GM13977 (cell line): ENCODE data around the gene GPR78.
"Not testable (repeated sequence)": the region's sequence is repeated elsewhere in the genome, so short reads cannot be mapped to it uniquely, and the experiment has no call there.

Source experiments
- DNase-seq: peaks from one replicate; pipeline ENCODE4 v3.0.0; 2012; ENCODE audit warnings: low spot score
- in situ Hi-C: fragments of 300-500 bp; cut with MboI; formaldehyde crosslinking; loops from one replicate; pipeline ENCODE4 v1.12.0; 2022; ENCODE audit warnings: low sequenced_read_pairs, low pct_unique_long_range_greater_than_20kb, mixed read lengths, inconsistent platforms; ENCODE audit not compliant: unreplicated experiment
- TF ChIP-seq, protein P1 (sequence below): IDR thresholded peaks from 2 replicates; pipeline ENCODE4 v1.5.1; 2012; ENCODE audit warnings: mild to moderate bottlenecking, control low read depth; ENCODE audit not compliant: insufficient read depth; ENCODE audit errors: extremely low read depth, missing control alignments

GPR78 gene

DNA sequence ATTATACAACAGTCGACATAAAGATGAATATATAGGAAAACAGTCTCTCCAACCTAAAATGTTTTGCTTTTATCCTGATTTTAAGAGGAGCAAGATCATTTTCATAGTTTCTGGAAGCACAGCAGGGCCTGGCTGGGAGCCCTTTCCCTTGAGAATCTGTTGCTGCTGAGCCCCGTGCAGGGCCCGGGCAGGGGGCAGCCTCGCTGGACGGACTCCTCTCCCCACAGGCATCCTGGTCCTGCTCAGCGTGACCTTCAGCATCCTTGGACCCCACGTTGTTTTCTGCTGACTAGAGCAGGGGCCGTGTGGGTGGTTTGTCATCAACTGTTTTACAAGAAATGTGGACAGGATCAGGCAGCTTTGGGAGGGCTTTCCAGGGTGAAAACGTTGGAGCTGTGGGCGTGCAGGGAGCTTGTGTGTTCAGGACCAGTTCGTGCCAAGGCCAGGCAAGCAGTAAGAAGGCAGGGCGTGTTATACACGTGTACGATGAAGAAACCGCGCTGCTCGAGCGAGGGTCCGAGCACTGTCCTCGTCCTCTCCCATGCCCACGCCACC is 37.4 kb downstream of the GPR78 start:
- DNase-seq: no peak
- in situ Hi-C loops: no loop called here
- TF ChIP-seq, protein P1, sequence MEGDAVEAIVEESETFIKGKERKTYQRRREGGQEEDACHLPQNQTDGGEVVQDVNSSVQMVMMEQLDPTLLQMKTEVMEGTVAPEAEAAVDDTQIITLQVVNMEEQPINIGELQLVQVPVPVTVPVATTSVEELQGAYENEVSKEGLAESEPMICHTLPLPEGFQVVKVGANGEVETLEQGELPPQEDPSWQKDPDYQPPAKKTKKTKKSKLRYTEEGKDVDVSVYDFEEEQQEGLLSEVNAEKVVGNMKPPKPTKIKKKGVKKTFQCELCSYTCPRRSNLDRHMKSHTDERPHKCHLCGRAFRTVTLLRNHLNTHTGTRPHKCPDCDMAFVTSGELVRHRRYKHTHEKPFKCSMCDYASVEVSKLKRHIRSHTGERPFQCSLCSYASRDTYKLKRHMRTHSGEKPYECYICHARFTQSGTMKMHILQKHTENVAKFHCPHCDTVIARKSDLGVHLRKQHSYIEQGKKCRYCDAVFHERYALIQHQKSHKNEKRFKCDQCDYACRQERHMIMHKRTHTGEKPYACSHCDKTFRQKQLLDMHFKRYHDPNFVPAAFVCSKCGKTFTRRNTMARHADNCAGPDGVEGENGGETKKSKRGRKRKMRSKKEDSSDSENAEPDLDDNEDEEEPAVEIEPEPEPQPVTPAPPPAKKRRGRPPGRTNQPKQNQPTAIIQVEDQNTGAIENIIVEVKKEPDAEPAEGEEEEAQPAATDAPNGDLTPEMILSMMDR: no peak

DNA sequence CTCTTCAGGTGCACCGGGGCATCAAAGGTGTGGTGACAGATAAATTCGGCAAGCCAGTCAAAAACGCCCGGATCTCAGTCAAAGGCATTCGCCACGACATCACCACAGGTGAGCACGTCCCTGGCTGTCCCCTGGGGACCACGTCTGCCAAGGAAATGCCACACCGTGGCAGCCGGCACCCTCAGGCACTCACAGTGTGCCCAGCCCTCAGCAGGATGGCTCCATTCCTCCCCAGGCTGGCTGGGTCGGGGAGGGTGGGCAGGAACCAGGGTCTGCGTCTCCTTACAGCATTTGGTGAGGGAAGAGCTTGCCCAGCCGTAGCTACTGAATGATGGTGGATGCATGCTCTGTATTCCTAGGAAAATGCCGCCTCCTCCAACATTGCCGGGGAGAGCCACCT is 38.2 kb downstream of the GPR78 start:
- DNase-seq: no peak
- TF ChIP-seq, protein P1: no peak
- in situ Hi-C loops: no loop called here

DNA sequence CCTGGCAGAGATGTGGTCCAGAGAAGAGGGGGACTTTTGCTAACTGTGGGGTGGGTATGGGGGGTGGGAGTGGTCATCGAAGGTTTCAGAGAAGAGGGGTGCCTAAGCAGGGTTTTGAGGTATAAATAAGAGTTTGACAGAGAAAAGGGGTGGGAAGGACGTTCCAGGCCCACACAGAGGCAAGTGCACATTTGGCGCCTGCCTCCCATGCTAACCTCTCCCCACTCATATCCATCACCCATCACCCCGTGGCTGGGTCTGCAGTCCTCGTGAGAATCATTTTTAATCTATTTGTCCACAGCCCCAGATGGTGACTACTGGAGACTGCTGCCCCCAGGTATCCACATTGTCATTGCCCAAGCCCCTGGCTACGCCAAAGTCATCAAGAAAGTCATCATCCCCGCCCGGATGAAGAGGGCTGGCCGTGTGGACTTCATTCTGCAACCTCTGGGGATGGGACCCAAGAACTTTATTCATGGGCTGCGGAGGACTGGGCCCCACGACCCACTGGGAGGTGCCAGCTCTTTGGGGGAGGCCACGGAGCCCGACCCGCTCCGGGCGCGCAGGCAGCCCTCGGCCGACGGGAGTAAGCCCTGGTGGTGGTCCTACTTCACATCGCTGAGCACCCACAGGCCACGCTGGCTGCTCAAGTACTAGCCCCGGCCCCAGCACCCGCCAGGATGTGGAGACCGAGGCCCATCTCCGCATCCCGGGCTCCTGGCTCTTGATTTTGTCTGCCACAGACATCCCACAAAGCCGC is 38.9 kb downstream of the GPR78 start:
- no peak for DNase-seq
- TF ChIP-seq, protein P1: no peak
- in situ Hi-C loops: no loop called here

DNA sequence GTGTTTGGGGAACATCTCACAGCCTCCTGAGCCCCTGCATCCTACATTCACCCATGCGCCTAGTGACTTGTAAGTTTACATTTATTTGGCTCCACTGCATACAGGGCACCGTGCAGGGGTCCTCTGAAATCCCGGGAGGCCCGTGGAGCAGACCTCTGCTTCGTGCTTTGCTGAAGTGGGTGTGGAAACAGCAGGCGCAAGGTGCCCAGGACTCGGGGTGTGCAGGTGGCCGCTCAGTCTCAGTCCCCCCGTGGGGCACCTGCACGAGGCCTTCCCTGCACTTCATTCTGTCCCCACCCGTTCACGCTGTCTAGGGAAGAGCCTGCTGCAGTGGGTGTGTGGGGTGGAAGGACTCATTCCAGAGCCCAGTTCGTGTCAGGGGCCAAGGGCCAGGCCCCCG is 40.9 kb downstream of the GPR78 start:
- in situ Hi-C loops, DNase-seq: not testable (repeated sequence)

DNA sequence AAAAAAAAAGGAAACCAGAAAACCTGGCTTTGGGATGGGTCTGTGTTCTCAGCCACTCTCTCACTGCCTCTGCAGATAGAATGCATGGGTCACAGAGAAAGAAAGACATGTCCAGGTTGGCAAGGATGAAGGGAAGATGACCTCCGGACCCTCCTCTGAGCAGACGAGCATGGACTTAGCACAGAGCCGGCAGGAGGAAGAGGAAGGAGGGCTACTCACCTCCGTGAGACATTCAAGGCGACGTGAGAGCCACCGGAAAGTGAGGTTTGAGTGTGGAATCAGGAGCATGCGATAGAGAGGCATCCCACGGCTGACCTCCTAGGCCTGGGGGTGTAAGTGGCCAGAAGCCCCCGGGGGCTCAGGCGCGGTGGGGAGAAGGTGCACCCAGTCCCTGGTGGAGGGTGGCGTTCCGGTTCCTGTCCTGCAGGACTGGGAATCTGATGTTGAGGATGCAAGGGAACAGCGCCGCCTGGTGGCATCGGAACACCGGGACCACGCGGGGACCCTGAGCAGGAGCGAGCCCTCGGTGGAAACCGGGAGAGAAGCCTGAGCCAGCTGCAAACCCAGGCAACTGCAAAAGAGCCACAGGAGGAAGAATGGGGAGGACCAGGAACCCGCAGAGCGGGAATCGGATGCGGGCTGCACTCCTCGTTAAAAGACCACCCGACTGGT is 44.5 kb downstream of the GPR78 start:
- DNase-seq, in situ Hi-C loops: not testable (repeated sequence)

DNA sequence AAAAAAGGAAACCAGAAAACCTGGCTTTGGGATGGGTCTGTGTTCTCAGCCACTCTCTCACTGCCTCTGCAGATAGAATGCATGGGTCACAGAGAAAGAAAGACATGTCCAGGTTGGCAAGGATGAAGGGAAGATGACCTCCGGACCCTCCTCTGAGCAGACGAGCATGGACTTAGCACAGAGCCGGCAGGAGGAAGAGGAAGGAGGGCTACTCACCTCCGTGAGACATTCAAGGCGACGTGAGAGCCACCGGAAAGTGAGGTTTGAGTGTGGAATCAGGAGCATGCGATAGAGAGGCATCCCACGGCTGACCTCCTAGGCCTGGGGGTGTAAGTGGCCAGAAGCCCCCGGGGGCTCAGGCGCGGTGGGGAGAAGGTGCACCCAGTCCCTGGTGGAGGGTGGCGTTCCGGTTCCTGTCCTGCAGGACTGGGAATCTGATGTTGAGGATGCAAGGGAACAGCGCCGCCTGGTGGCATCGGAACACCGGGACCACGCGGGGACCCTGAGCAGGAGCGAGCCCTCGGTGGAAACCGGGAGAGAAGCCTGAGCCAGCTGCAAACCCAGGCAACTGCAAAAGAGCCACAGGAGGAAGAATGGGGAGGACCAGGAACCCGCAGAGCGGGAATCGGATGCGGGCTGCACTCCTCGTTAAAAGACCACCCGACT is 50.2 kb downstream of the GPR78 start:
- DNase-seq, in situ Hi-C loops: not testable (repeated sequence)

DNA sequence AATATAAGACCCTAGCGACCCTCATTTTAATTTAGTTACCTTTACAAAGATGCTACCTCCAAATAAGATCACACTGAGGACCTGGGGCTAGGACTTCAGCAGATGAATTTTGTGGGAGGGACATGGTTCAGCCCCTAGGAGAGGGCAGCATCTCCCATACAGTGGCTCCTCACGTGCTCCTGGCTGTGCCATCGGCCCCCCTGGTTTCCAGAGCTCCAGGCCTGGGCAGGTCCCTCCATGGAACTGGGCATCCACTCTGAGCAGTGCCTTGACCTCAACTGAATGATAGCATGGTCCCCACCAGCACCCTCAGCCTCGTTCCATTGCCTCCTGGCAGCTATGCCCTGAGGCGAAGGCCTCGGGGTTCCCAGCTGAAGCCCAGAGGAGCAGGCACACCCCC is 51.7 kb downstream of the GPR78 start:
- in situ Hi-C loops, DNase-seq: not testable (repeated sequence)

DNA sequence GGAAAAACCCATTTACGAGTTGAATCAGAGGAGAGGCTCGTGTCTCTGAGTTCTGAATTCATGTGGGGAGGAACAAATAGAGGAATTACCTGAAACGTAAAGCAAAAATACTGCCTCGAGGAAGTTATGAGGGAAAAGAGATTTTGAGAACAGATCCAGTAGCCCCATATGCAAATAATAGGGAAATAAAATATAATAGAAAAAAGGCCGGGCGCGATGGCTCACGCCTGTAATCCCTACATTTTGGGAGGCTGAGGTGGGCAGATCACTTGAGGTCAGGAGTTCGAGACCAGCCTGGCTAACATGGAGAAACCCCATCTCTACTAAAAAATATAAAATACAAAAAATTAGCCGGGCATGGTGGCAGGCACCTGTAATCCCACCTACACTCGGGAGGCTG is 54.6 kb downstream of the GPR78 start:
- DNase-seq, in situ Hi-C loops: not testable (repeated sequence)

DNA sequence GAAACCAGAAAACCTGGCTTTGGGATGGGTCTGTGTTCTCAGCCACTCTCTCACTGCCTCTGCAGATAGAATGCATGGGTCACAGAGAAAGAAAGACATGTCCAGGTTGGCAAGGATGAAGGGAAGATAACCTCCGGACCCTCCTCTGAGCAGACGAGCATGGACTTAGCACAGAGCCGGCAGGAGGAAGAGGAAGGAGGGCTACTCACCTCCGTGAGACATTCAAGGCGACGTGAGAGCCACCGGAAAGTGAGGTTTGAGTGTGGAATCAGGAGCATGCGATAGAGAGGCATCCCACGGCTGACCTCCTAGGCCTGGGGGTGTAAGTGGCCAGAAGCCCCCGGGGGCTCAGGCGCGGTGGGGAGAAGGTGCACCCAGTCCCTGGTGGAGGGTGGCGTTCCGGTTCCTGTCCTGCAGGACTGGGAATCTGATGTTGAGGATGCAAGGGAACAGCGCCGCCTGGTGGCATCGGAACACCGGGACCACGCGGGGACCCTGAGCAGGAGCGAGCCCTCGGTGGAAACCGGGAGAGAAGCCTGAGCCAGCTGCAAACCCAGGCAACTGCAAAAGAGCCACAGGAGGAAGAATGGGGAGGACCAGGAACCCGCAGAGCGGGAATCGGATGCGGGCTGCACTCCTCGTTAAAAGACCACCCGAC is 55.8 kb downstream of the GPR78 start:
- in situ Hi-C loops, DNase-seq: not testable (repeated sequence)
